ENCODE results near the gene PKNOX2.

The PKNOX2 gene

DNA sequence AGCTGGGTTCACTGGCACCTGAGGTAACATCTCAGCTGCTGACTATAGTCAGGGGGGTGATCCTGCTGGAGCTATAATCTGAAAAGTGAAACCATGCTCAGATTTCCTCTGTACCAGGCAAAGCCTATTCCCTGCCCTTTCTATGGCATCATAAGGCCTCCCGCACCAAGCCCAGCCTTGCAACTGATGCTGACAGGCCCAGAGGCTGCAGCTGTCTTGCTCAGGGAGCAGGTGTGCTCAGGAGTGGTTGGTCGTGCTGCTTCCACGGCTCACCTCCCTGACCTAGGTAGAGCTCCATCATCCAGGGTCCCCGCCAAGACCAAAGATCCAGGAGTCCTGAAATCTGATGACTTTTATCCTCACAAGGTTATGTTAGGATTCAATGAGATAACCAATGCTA lies 209.8 kb downstream of the PKNOX2 start:
- TF ChIP-seq, protein P1, sequence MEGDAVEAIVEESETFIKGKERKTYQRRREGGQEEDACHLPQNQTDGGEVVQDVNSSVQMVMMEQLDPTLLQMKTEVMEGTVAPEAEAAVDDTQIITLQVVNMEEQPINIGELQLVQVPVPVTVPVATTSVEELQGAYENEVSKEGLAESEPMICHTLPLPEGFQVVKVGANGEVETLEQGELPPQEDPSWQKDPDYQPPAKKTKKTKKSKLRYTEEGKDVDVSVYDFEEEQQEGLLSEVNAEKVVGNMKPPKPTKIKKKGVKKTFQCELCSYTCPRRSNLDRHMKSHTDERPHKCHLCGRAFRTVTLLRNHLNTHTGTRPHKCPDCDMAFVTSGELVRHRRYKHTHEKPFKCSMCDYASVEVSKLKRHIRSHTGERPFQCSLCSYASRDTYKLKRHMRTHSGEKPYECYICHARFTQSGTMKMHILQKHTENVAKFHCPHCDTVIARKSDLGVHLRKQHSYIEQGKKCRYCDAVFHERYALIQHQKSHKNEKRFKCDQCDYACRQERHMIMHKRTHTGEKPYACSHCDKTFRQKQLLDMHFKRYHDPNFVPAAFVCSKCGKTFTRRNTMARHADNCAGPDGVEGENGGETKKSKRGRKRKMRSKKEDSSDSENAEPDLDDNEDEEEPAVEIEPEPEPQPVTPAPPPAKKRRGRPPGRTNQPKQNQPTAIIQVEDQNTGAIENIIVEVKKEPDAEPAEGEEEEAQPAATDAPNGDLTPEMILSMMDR (conservative IDR thresholded peaks at IDR 0.05; ENCODE audit: low read depth, low read length) = no peak
- no peak for DNase-seq (ENCODE audit: low read depth)
- H3K4me3 ChIP-seq (ENCODE audit: low read depth, low read length) = no peak overlapping the region

DNA sequence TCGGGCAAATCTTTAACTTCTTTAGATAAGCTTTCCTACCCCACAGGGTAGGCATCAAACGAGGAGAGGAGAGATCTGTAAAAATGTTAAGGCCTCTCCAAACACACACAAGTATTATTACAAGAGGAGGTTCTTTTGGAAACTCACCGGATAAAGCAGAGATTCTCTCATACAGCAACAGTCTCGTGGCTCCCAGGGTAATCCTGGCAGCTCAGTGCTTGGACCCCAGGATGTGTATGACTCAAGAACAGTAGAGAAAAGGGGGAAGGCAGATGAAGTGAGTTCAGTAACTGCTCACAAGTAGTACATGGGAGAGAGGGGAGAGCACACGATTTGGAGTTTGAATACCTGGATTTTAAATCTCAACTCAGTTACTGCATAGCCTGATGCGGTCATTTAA lies 210.6 kb downstream of the PKNOX2 start:
- no peak for DNase-seq (ENCODE audit: low read depth)
- TF ChIP-seq, protein P1 (conservative IDR thresholded peaks at IDR 0.05; ENCODE audit: low read depth, low read length) = no peak
- no peak overlapping the region for H3K4me3 ChIP-seq (ENCODE audit: low read depth, low read length)

DNA sequence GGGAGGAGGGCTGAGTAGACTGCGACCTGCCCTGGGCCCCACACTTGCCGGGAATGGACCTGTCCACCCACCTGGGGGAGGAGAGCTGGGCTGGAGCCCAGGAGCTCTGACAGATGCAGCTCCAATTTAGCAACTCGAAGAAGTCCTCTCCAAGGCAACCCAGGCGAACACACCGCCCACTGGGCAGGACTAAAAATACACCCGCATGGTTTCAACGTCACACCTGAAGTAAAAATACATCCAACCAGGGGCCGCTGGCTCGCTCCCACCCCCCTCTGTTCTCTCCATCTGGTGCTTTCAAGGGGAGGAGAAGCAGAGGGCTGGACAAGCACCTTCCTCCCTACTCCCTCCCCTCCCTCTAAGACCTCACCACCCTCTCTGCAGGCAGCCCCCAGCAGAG lies 211.6 kb downstream of the PKNOX2 start:
- DNase-seq (ENCODE audit: low read depth) = peak; percentile 30
- TF ChIP-seq, protein P1 (conservative IDR thresholded peaks at IDR 0.05; ENCODE audit: low read depth, low read length) = peak; percentile 3
- no peak overlapping the region for H3K4me3 ChIP-seq (ENCODE audit: low read depth, low read length)

DNA sequence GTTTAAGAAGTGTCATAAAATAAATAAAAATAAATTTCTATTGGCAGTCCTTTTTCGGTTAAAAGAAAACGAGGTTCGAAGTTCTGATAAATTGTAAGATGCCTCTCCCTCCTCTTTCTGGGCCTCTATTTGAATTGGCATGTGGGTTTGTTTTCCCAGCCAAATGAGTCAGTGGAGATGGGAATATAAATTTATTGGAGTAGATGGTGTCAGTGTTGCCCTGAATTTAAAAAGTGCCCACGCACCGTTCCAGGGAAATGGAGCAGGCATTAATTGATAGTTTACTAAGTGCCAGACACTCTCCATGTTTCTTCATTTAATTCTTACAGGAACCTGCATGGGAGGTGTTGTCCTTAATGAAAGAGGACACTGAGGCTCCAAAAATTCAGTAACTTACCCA lies 212.3 kb downstream of the PKNOX2 start:
- no peak for DNase-seq (ENCODE audit: low read depth)
- TF ChIP-seq, protein P1 (conservative IDR thresholded peaks at IDR 0.05; ENCODE audit: low read depth, low read length) = no peak
- H3K4me3 ChIP-seq (ENCODE audit: low read depth, low read length) = no peak overlapping the region

DNA sequence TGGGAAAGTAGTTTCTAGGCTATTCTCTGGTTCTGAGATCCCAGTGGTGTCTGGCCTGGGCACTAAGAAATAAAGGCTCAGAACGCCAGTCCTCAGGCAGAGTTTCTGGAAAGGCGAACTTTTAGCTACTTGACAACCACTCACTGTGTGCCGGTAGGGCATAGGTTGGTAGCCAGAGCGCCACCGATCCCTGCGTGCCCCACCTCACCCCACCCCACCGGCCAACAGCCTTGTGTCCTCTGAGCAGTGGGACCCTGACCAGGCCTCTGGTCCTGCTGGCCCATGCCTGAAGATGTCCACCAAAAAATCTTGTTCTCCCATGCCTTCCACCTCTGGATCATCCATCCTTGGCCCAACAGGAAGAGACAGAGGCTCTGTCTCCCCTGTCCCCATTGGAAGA lies 213.5 kb downstream of the PKNOX2 start:
- TF ChIP-seq, protein P1 (conservative IDR thresholded peaks at IDR 0.05; ENCODE audit: low read depth, low read length) = no peak
- no peak for DNase-seq (ENCODE audit: low read depth)
- H3K4me3 ChIP-seq (ENCODE audit: low read depth, low read length) = no peak overlapping the region

DNA sequence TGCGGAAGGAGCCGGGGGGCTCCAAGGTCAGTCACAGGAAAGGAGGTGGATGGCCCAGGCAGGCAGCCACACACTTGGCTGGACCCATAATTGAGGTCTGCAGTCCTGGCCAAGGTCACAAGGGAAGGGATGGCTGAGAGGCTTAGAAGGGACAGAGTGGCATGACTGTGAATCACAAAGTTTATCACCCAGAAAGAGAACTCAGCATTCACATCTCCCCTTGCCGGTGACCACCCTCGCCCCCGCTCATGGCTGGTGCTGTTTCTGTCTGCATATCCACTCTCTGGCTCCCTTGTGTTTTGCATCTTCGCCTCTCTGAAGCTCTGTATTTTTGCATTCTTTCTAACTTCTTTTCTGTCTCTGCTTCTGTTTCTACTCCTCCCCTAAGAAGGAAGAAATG lies 214.0 kb downstream of the PKNOX2 start:
- no peak for DNase-seq (ENCODE audit: low read depth)
- TF ChIP-seq, protein P1 (conservative IDR thresholded peaks at IDR 0.05; ENCODE audit: low read depth, low read length) = no peak
- H3K4me3 ChIP-seq (ENCODE audit: low read depth, low read length) = no peak overlapping the region

DNA sequence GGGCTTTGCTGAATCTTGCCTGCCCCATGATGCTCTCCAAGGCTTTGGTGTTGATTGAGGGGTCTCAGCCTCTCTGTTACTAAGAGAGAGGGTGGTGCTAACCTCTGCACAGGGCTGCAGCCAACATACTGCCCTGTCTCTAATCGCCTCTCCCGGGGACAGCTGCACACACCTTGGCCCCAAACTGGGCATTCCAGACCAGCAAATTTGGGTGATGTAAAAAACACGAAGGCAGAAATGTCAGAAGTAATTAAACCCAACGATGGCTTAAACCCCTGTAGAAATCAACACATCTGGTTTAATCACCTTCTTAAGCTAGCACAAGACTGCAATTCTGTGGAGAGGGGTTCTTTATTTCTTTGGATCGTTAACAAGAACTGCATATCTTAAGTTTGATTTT lies 215.0 kb downstream of the PKNOX2 start:
- TF ChIP-seq, protein P1 (conservative IDR thresholded peaks at IDR 0.05; ENCODE audit: low read depth, low read length) = no peak
- no peak for DNase-seq (ENCODE audit: low read depth)
- no peak overlapping the region for H3K4me3 ChIP-seq (ENCODE audit: low read depth, low read length)
